ENCODE results near the gene FIS1.
"Not testable (repeated sequence)": the region's sequence is repeated elsewhere in the genome, so short reads cannot be mapped to it uniquely, and the experiment has no call there.

The FIS1 gene

DNA sequence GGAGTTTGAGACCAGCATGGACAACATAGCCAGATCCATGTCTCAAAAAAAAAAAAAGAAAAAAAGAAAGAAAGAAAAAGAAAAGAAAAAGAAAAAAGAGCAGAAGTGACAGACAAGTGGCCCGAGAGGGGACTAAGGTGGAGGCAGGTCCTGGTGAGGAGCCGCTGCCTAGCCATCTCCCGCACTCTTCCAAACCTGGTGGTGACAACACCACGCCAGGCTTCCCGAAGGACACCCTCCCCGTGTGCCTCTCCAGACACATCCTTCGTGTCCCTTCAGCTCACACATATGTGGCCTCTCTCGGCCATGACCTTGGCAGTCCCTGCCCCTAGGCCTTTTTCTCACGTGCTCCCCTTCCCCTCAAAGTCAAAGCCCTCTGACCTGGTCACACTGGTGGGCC, 40.3 kb upstream of the FIS1 start:
- H3K9ac ChIP-seq = no peak overlapping the region
- no peak overlapping the region for H3K4me2 ChIP-seq
- H3K4me1 ChIP-seq = peaks cover 16 to 59% (median 51%) of the 10 kb centered on the region in 10 experiments
- H4K20me1 ChIP-seq = no peaks in the 10 kb centered on the region
- no peak overlapping the region for H3K27ac ChIP-seq
- H3K4me3 ChIP-seq = no peak overlapping the region
- H3K36me3 ChIP-seq = no peaks in the 10 kb centered on the region
- no peak for TF ChIP-seq Cebpa-rat (IDR thresholded peaks at IDR 0.05)
- H3K9me3 ChIP-seq (replicated peaks in 1 of 11) = peaks cover 0 to 7% (median 0%) of the 10 kb centered on the region in 11 experiments; a peak in 3 of 22 replicates
- H3K27me3 ChIP-seq = no peaks in the 10 kb centered on the region

- not testable (repeated sequence) for H3K27me3 ChIP-seq; H3K9me3 ChIP-seq (replicated peaks in 1 of 11); H3K9ac ChIP-seq; H3K27ac ChIP-seq; H3K36me3 ChIP-seq; H3K4me3 ChIP-seq; H4K20me1 ChIP-seq
- H3K4me1 ChIP-seq = peaks cover 4 to 45% (median 32%) of the 10 kb centered on the region in 10 experiments; a peak in 17 of 20 replicates
- peak overlapping the region in 6 of 11 experiments; percentile 26 to 65 (median 61); a peak in 7 of 22 replicates for H3K4me2 ChIP-seq
These were observed 36.0 kb upstream of the FIS1 start for GRCh38 chr7:101280912-101281311.

GRCh38 chr7:101278461-101279292, 33.8 kb upstream of the FIS1 start:
- H3K4me2 ChIP-seq = peak overlapping the region in 5 of 11 experiments; percentile 31 to 48 (median 42); a peak in 9 of 22 replicates
- no peaks in the 10 kb centered on the region for H4K20me1 ChIP-seq
- no peak overlapping the region for H3K4me3 ChIP-seq
- peaks cover 4 to 45% (median 32%) of the 10 kb centered on the region in 10 experiments; a peak in 17 of 20 replicates for H3K4me1 ChIP-seq
- no peaks in the 10 kb centered on the region for H3K36me3 ChIP-seq
- H3K9ac ChIP-seq = no peak overlapping the region
- TF ChIP-seq Cebpa-rat (IDR thresholded peaks at IDR 0.05) = no peak
- H3K9me3 ChIP-seq (replicated peaks in 1 of 11) = no peaks in the 10 kb centered on the region
- H3K27me3 ChIP-seq = no peaks in the 10 kb centered on the region
- no peak overlapping the region for H3K27ac ChIP-seq

GRCh38 chr7:101277155-101277554, 32.3 kb upstream of the FIS1 start:
- Histone ChIP-seq H3K36me3 (no peaks in the 10 kb centered on the region), H3K9me3 (replicated peaks in 1 of 11) (no peaks in the 10 kb centered on the region), H3K27me3 (no peaks in the 10 kb centered on the region), H3K27ac (no peak overlapping the region), H3K4me3 (no peak overlapping the region), H3K4me2 (no peak overlapping the region), H3K9ac (no peak overlapping the region), H3K4me1 (peaks cover 0 to 36% (median 24%) of the 10 kb centered on the region in 10 experiments; a peak in 16 of 20 replicates), H4K20me1 (no peaks in the 10 kb centered on the region)
- TF ChIP-seq Cebpa-rat (IDR thresholded peaks at IDR 0.05) = no peak

DNA sequence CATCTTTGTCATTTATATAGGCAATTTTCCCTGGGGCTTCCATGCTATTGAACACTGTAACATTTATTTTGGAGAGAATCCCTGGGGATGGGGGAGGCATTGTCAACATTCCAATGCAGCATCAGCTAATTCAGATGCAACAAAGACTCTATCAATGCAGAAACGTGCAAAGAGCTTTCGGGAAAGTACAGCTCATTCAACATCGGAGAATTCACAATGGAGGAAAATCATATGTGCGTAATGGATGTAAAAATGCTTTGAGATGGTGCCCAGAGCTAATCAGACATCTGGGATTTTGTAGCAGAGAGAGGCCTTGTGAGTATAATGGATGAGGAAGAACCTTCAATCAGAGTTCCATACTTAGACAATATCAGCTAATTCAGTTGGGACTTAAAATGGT, 28.3 kb upstream of the FIS1 start:
- Histone ChIP-seq H3K27ac (no peak overlapping the region), H3K4me3 (no peak overlapping the region), H3K27me3 (no peaks in the 10 kb centered on the region), H3K36me3 (no peaks in the 10 kb centered on the region), H4K20me1 (no peaks in the 10 kb centered on the region; a peak in 1 of 22 replicates), H3K9ac (no peak overlapping the region), H3K4me2 (no peak overlapping the region), H3K9me3 (replicated peaks in 1 of 11) (no peaks in the 10 kb centered on the region), H3K4me1 (peaks cover 0 to 17% (median 0%) of the 10 kb centered on the region in 10 experiments; a peak in 6 of 20 replicates)
- TF ChIP-seq Cebpa-rat (IDR thresholded peaks at IDR 0.05) = no peak

GRCh38 chr7:101271021-101271420, 26.1 kb upstream of the FIS1 start:
- no peak overlapping the region for H3K27ac ChIP-seq
- no peaks in the 10 kb centered on the region; a peak in 1 of 22 replicates for H4K20me1 ChIP-seq
- peaks cover 0 to 17% (median 0%) of the 10 kb centered on the region in 10 experiments; a peak in 6 of 20 replicates for H3K4me1 ChIP-seq
- no peaks in the 10 kb centered on the region for H3K9me3 ChIP-seq (replicated peaks in 1 of 11)
- TF ChIP-seq Cebpa-rat (IDR thresholded peaks at IDR 0.05) = no peak
- H3K9ac ChIP-seq = no peak overlapping the region
- no peak overlapping the region for H3K4me3 ChIP-seq
- no peaks in the 10 kb centered on the region for H3K27me3 ChIP-seq
- no peaks in the 10 kb centered on the region for H3K36me3 ChIP-seq
- peak overlapping the region in 4 of 11 experiments; percentile 20 to 74 (median 50); a peak in 6 of 22 replicates for H3K4me2 ChIP-seq

DNA sequence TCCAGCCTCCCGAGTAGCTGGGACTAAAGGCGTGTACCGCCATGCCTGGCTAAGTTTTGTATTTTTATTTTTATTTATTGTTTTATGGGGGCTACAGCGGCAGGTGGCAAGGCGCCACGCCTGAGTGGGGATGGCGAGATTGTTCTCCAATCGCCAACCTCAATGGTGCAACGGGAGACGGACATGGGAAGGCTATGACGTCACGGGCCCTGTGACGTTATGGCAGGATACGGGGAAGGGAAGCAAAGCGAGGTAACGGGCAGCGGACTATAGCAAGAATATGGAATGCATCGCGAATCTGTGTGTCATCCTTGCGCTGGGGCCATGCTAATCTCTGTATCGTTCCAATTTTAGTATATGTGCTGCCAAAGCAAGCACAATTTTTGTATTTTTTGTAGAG, 24.8 kb upstream of the FIS1 start:
- TF ChIP-seq Cebpa-rat (IDR thresholded peaks at IDR 0.05) = no peak
- Histone ChIP-seq H3K27ac (no peak overlapping the region), H3K4me2 (no peak overlapping the region), H3K9me3 (replicated peaks in 1 of 11) (no peaks in the 10 kb centered on the region), H3K4me3 (no peak overlapping the region), H4K20me1 (no peaks in the 10 kb centered on the region; a peak in 1 of 22 replicates), H3K36me3 (no peaks in the 10 kb centered on the region), H3K27me3 (no peaks in the 10 kb centered on the region), H3K9ac (no peak overlapping the region), H3K4me1 (peaks cover under 1 to 21% (median 1%) of the 10 kb centered on the region in 10 experiments; a peak in 15 of 20 replicates)

- Histone ChIP-seq H3K4me3 (no peak overlapping the region), H3K36me3 (no peaks in the 10 kb centered on the region), H4K20me1 (no peaks in the 10 kb centered on the region; a peak in 1 of 22 replicates), H3K4me2 (no peak overlapping the region), H3K9me3 (replicated peaks in 1 of 11) (no peaks in the 10 kb centered on the region), H3K4me1 (peaks cover 12 to 24% (median 15%) of the 10 kb centered on the region in 10 experiments), H3K27me3 (no peaks in the 10 kb centered on the region), H3K9ac (no peak overlapping the region), H3K27ac (no peak overlapping the region)
- TF ChIP-seq Cebpa-rat (IDR thresholded peaks at IDR 0.05) = no peak; a peak in 1 of 22 replicates
These were observed 21.0 kb upstream of the FIS1 start for GRCh38 chr7:101265622-101266516.

- not testable (repeated sequence) for H4K20me1 ChIP-seq; H3K9me3 ChIP-seq (replicated peaks in 1 of 11); H3K27ac ChIP-seq; H3K4me3 ChIP-seq; H3K36me3 ChIP-seq; H3K27me3 ChIP-seq; H3K9ac ChIP-seq
- Histone ChIP-seq H3K4me1 (peaks cover 12 to 20% (median 15%) of the 10 kb centered on the region in 10 experiments), H3K4me2 (peak overlapping the region; percentile 28 to 67 (median 55); a peak in 20 of 22 replicates)
These were observed 19.3 kb upstream of the FIS1 start for GRCh38 chr7:101264102-101264706.
